H1 (cell line): Measurements from ENCODE around the gene ECSIT. TPM values are rescaled to one million over a fixed set of nuclear protein-coding genes. Genes with fewer than 3 reads are reported as not detected.

ENCODE experiments used
- CTCF ChIA-PET: fragments of 300-600 bp; sonication (Branson Sonifier 250); formaldehyde crosslinking; loops from one replicate; lab custom pipeline; 2021; ENCODE audit not compliant: partially characterized antibody; lab: Charles Lee
- POLR2A ChIA-PET: fragments of 300-600 bp; sonication (Branson Sonifier 250); formaldehyde crosslinking; loops from one replicate; lab custom pipeline; 2021; ENCODE audit warnings: inconsistent platforms; ENCODE audit not compliant: partially characterized antibody; lab: Charles Lee
- DNase-seq, 2 experiments: peaks; one replicate each; pipeline versions ENCODE4 v3.0.0 to v3.0.0-alpha.2; 2010 to 2022; ENCODE audit warnings: low spot score in 2 of 2, low read depth in 1 of 2, mixed read lengths in 1 of 2
- FAIRE-seq: peaks from 2 replicates; lab custom pipeline; 2011; peaks lifted over from hg19 to GRCh38; lab: Jason Lieb, UNC
- H2AFZ ChIP-seq: 2 replicates; pipeline ENCODE4 v1.8.1; 2012; ENCODE audit warnings: low read length, inconsistent platforms
- H2AK5ac ChIP-seq: 2 replicates; pipeline ENCODE4 v1.6.1; 2013; ENCODE audit warnings: low read depth, low read length
- H2BK120ac ChIP-seq: replicated peaks from 2 replicates; pipeline ENCODE3; 2013; ENCODE audit warnings: low read depth, low read length, inconsistent platforms
- H2BK12ac ChIP-seq: 2 replicates; pipeline ENCODE4 v1.6.1; 2013; ENCODE audit warnings: low read depth, low read length
- H2BK15ac ChIP-seq: 2 replicates; pipeline ENCODE4 v1.6.1; 2013; ENCODE audit warnings: low read length
- H2BK20ac ChIP-seq: 2 replicates; pipeline ENCODE4 v1.6.1; 2013; ENCODE audit warnings: low read length
- H2BK5ac ChIP-seq: 2 replicates; pipeline ENCODE4 v1.6.1; 2013; ENCODE audit warnings: low read depth, low read length
- H3K14ac ChIP-seq: 2 replicates; pipeline ENCODE4 v1.6.1; 2013; ENCODE audit warnings: inconsistent platforms; ENCODE audit not compliant: insufficient read length
- H3K18ac ChIP-seq: 2 replicates; pipeline ENCODE4 v1.6.1; 2013; ENCODE audit warnings: low read length; ENCODE audit errors: extremely low read depth
- H3K23ac ChIP-seq: 2 replicates; pipeline ENCODE4 v1.6.1; 2013; ENCODE audit warnings: inconsistent platforms; ENCODE audit not compliant: insufficient read length
- H3K23me2 ChIP-seq: 2 replicates; pipeline ENCODE4 v1.6.1; 2013; ENCODE audit warnings: low read depth, low read length
- H3K27ac ChIP-seq: 2 replicates; pipeline ENCODE4 v1.6.1; 2011; ENCODE audit warnings: low read depth, low read length, inconsistent platforms
- H3K27me3 ChIP-seq, 4 experiments: replicated peaks in 1 of 4; 1 replicate in 1 of 4; 2 replicates in 3 of 4; pipeline versions ENCODE4 v1.6.1 to v1.8.1; 2011 to 2013; ENCODE audit warnings: low read length in 3 of 4, mild to moderate bottlenecking in 3 of 4, inconsistent platforms in 2 of 4, mixed read lengths in 2 of 4, moderate library complexity in 1 of 4; ENCODE audit not compliant: control insufficient read depth in 3 of 4, insufficient read depth in 3 of 4; ENCODE audit errors: extremely low read depth in 1 of 4
- H3K36me3 ChIP-seq, 4 experiments: 2 replicates each; pipeline versions ENCODE4 v1.6.1 to v1.8.1; 2011 to 2013; ENCODE audit warnings: mild to moderate bottlenecking in 4 of 4, low read length in 3 of 4, moderate library complexity in 2 of 4, control low read depth in 1 of 4, inconsistent platforms in 1 of 4; ENCODE audit not compliant: insufficient read depth in 4 of 4, control insufficient read depth in 2 of 4
- H3K4ac ChIP-seq: replicated peaks from 2 replicates; pipeline ENCODE3; 2013; ENCODE audit warnings: low read length, low read depth, mixed read lengths, inconsistent platforms; ENCODE audit not compliant: insufficient read length
- H3K4me1 ChIP-seq, 4 experiments: replicated peaks in 1 of 4; 1 replicate in 1 of 4; 2 replicates in 3 of 4; pipeline versions ENCODE4 v1.6.1 to v1.8.1; 2011 to 2013; ENCODE audit warnings: low read length in 3 of 4, inconsistent platforms in 2 of 4, mixed read lengths in 1 of 4; ENCODE audit not compliant: insufficient read depth in 4 of 4, control insufficient read depth in 3 of 4
- H3K4me2 ChIP-seq, 2 experiments: 2 replicates each; pipeline versions ENCODE4 v1.6.1 to v1.8.1; 2011 to 2013; ENCODE audit warnings: low read depth in 2 of 2, low read length in 2 of 2, control low read depth in 1 of 2, inconsistent platforms in 1 of 2, mild to moderate bottlenecking in 1 of 2; ENCODE audit not compliant: insufficient read depth in 1 of 2
- H3K4me3 ChIP-seq, 4 experiments: fragments of 200-600, 300-600 bp in 1 of 4; sonication (generic), shearing (Covaris generic), sonication (Bioruptor Twin) in 1 of 4; 2 replicates each; pipeline versions ENCODE4 v1.5.1 to v1.8.1; 2011 to 2016; ENCODE audit warnings: low read length in 4 of 4, low read depth in 3 of 4, control low read depth in 2 of 4, inconsistent platforms in 2 of 4, mild to moderate bottlenecking in 2 of 4, mixed read lengths in 1 of 4, moderate library complexity in 1 of 4; ENCODE audit not compliant: insufficient read depth in 2 of 4; ENCODE audit errors: extremely low read depth in 1 of 4
- H3K56ac ChIP-seq: replicated peaks from 2 replicates; pipeline ENCODE3; 2013; ENCODE audit warnings: low read depth, mild to moderate bottlenecking, mixed read lengths, low read length, inconsistent platforms; ENCODE audit not compliant: insufficient read length
- H3K79me1 ChIP-seq: 2 replicates; pipeline ENCODE4 v1.6.1; 2013; ENCODE audit warnings: low read depth, low read length, control low read depth
- H3K79me2 ChIP-seq, 2 experiments: 2 replicates each; pipeline versions ENCODE4 v1.6.1 to v1.8.1; 2012 to 2013; ENCODE audit warnings: low read length in 2 of 2, mild to moderate bottlenecking in 2 of 2, inconsistent platforms in 1 of 2; ENCODE audit not compliant: insufficient read depth in 2 of 2, control insufficient read depth in 1 of 2
- H3K9ac ChIP-seq, 4 experiments: replicated peaks in 1 of 4; 1 replicate in 1 of 4; 2 replicates in 3 of 4; pipeline versions ENCODE4 v1.6.1 to v1.8.1; 2011 to 2013; ENCODE audit warnings: low read depth in 3 of 4, low read length in 3 of 4, control low read depth in 2 of 4, mild to moderate bottlenecking in 2 of 4, moderate library complexity in 2 of 4, inconsistent platforms in 1 of 4; ENCODE audit errors: extremely low read depth in 1 of 4
- H3K9me3 ChIP-seq, 2 experiments: 2 replicates each; pipeline versions ENCODE4 v1.6.1 to v1.8.1; 2012 to 2013; ENCODE audit warnings: mild to moderate bottlenecking in 2 of 2, moderate library complexity in 2 of 2, control low read depth in 1 of 2, inconsistent platforms in 1 of 2, low read depth in 1 of 2, low read length in 1 of 2, mixed read lengths in 1 of 2; ENCODE audit not compliant: insufficient read depth in 2 of 2
- H4K20me1 ChIP-seq, 2 experiments: replicated peaks in 1 of 2; 2 replicates each; pipeline versions ENCODE3 to v1.8.1; 2011 to 2013; ENCODE audit warnings: inconsistent platforms in 2 of 2, low read length in 2 of 2, mild to moderate bottlenecking in 1 of 2; ENCODE audit not compliant: insufficient read depth in 2 of 2, control insufficient read depth in 1 of 2
- H4K5ac ChIP-seq: 2 replicates; pipeline ENCODE4 v1.6.1; 2013; ENCODE audit warnings: low read length, low read depth, mixed read lengths, inconsistent platforms; ENCODE audit not compliant: insufficient read length
- H4K8ac ChIP-seq: 2 replicates; pipeline ENCODE4 v1.8.0; 2013; ENCODE audit warnings: mild to moderate bottlenecking, moderate library complexity, low read length, inconsistent platforms; ENCODE audit not compliant: insufficient read depth; ENCODE audit errors: extremely low read depth
- H4K91ac ChIP-seq: replicated peaks from 2 replicates; pipeline ENCODE3; 2013; ENCODE audit warnings: low read length, mixed read lengths, inconsistent platforms; ENCODE audit not compliant: insufficient read length
- BRCA1 ChIP-seq: IDR thresholded peaks from 2 replicates; pipeline ENCODE4 v1.6.1; 2012; ENCODE audit warnings: low read depth, low read length, improper control_type of control experiment
- CEBPB ChIP-seq: IDR thresholded peaks from 2 replicates; pipeline ENCODE4 v1.6.1; 2012; ENCODE audit warnings: low read depth, low read length
- HDAC2 ChIP-seq, 2 experiments: fragments of 300-600 bp in 1 of 2; sonication (generic) in 1 of 2; IDR thresholded peaks; 2 replicates each; pipeline ENCODE4 v1.6.1; 2011 to 2012; ENCODE audit warnings: low read depth in 2 of 2, low read length in 2 of 2, mild to moderate bottlenecking in 2 of 2, moderate library complexity in 2 of 2, borderline replicate concordance in 1 of 2, inconsistent platforms in 1 of 2
- MAFK ChIP-seq: IDR thresholded peaks from 2 replicates; pipeline ENCODE4 v1.6.1; 2012; ENCODE audit warnings: low read depth, mild to moderate bottlenecking, improper control_type of control experiment, low read length
- MAX ChIP-seq: IDR thresholded peaks from 2 replicates; pipeline ENCODE4 v1.6.1; 2012; ENCODE audit warnings: inconsistent platforms
- POU5F1 ChIP-seq: IDR thresholded peaks from 2 replicates; pipeline ENCODE4 v1.6.1; 2011; ENCODE audit warnings: low read depth, mild to moderate bottlenecking, low read length, moderate library complexity
- SAP30 ChIP-seq: fragments of 300-600 bp; sonication (generic); IDR thresholded peaks from 2 replicates; pipeline ENCODE4 v1.7.1; 2012; ENCODE audit warnings: low read length, moderate library complexity, mild to moderate bottlenecking, inconsistent platforms; ENCODE audit not compliant: insufficient read depth, insufficient replicate concordance
- SP1 ChIP-seq: IDR thresholded peaks from 2 replicates; pipeline ENCODE4 v1.6.1; 2011; ENCODE audit warnings: low read depth, low read length
- WGBS, 2 experiments: shearing (Covaris generic) in 1 of 2; methylation state at CpG; one replicate each; pipeline versions ENCODE4 v1.1.6 to v1.1.7; 2013 to 2015; ENCODE audit warnings: low lambda C conversion rate in 2 of 2, mixed read lengths in 2 of 2, inconsistent platforms in 1 of 2, low coverage in 1 of 2, missing lambda C conversion rate in 1 of 2; ENCODE audit not compliant: insufficient replicate concordance in 2 of 2, insufficient coverage in 1 of 2, insufficient read length in 1 of 2; ENCODE audit errors: extremely low coverage in 1 of 2, missing lambda C conversion rate in 1 of 2; 5-methylcytosine and 5-hydroxymethylcytosine counted together
- polyA plus RNA-seq, 7 experiments: library from polyadenylated mRNA; depleted of rRNA in 3 of 7; stranded (reverse) in 5 of 7; unstranded in 2 of 7; fragments of >200 nt in 5 of 7; fragments of 200-250 nt in 2 of 7; gene quantifications; 1 replicate in 5 of 7; 2 replicates in 1 of 7; 4 replicates in 1 of 7; pipeline versions ENCODE4 v1.2.1 to v1.2.3, GENCODE V29; 2011 to 2013; ENCODE audit warnings: missing spikeins in 2 of 7, mixed read lengths in 2 of 7
- total RNA-seq: library from RNA; stranded (reverse); fragmentation: NEBNext Ultra II Directional; extraction: Animal tissue kit (Norgen Biotek cat#: 25700); gene quantifications from 2 replicates; pipeline ENCODE4 v1.2.1, GENCODE V29; 2021

Gene ECSIT
- total and polyA plus RNA-seq, 2 of the 8 experiments (the other 6 are each of a cell fraction or from before 2014, with no cell fraction given) = 55.7 to 74.1 TPM

GRCh38 chr19:11483366-11484111, 45.4 kb downstream of the ECSIT start:
- Histone ChIP-seq H2BK120ac (no peak overlapping the region), H3K36me3 (no peaks in the 10 kb centered on the region; a peak in 1 of 8 replicates), H3K56ac (no peak overlapping the region), H2AFZ (no peak overlapping the region), H2BK20ac (no peak overlapping the region), H3K14ac (no peak overlapping the region), H2AK5ac (no peak overlapping the region), H3K9ac (no peak overlapping the region), H3K23ac (no peak overlapping the region), H3K9me3 (no peaks in the 10 kb centered on the region; a peak in 1 of 4 replicates), H4K91ac (no peak overlapping the region), H3K23me2 (peaks cover 7% of the 10 kb centered on the region; the same call in 1 of the 2 replicates), H4K8ac (0 out of 2 replicates have a peak overlapping the region, but pooled peaks have one; percentile 28), H2BK15ac (no peak overlapping the region), H3K18ac (no peak overlapping the region), H3K4me2 (no peak overlapping the region; a peak in 1 of 4 replicates), H4K5ac (no peak overlapping the region), H2BK12ac (no peak overlapping the region), H3K4me1 (peaks cover 0 to 17% (median 5%) of the 10 kb centered on the region in 4 experiments; a peak in 5 of 7 replicates), H2BK5ac (no peak overlapping the region), H3K4ac (no peak overlapping the region), H3K27ac (no peak overlapping the region), H3K79me2 (no peaks in the 10 kb centered on the region), H4K20me1 (peaks cover 0 to 9% of the 10 kb centered on the region in 2 experiments), H3K4me3 (no peak overlapping the region), H3K79me1 (no peaks in the 10 kb centered on the region), H3K27me3 (peaks cover 20 to 26% (median 23%) of the 10 kb centered on the region in 4 experiments)
- ChIA-PET CTCF (interaction anchor here (0.8 to 6.4 kb wide), 19 partner anchors 12 to 210 kb away, joined by 3 to 37 read pairs (median 6); partner anchors contain the start of genes CNN1 and EPOR), POLR2A (interaction anchor here (1.3 to 3.1 kb wide), 5 partner anchors 19 to 60 kb away, joined by 4 to 14 read pairs (median 4); no protein-coding TSS in a partner anchor)
- FAIRE-seq (no peak), DNase-seq (no peak)
- TF ChIP-seq SP1 = no peak
- no peak for TF ChIP-seq MAFK
- no peak for TF ChIP-seq POU5F1
- no peak for TF ChIP-seq SAP30
- no peak for TF ChIP-seq BRCA1
- TF ChIP-seq HDAC2 (IDR thresholded peaks at IDR 0.05; ENCODE audit: borderline replicate concordance in 1 of 2, low read depth in 2 of 2, low read length in 2 of 2) = no peak
- no peak for TF ChIP-seq MAX
- TF ChIP-seq CEBPB = no peak
- WGBS, 2 experiments = 93% methylated on average over 13 of the region's 57 CpGs; no CpG with 5 or more reads in 1 of the 2 experiments
